Adipocyte (in vitro differentiated cells): Measurements from ENCODE around the gene STK32C.

Experiments
- DNase-seq: peaks from one replicate; pipeline ENCODE4 v3.0.0-alpha.2; 2015; ENCODE audit warnings: low read depth
- H3K27me3 ChIP-seq: replicated peaks from 2 replicates; pipeline ENCODE4 v1.7.0; 2013; ENCODE audit warnings: mild to moderate bottlenecking, low read length, moderate library complexity; ENCODE audit not compliant: control insufficient read depth, insufficient read depth
- H3K36me3 ChIP-seq: 2 replicates; pipeline ENCODE4 v1.7.0; 2013; ENCODE audit warnings: low read length, mild to moderate bottlenecking, moderate library complexity; ENCODE audit not compliant: control insufficient read depth, insufficient read depth, severe bottlenecking
- H3K4me1 ChIP-seq: 2 replicates; pipeline ENCODE4 v1.7.0; 2013; ENCODE audit warnings: mild to moderate bottlenecking, low read length, moderate library complexity; ENCODE audit not compliant: control insufficient read depth, insufficient read depth
- H3K4me3 ChIP-seq: 2 replicates; pipeline ENCODE4 v1.7.0; 2013; ENCODE audit warnings: mild to moderate bottlenecking, low read length, moderate library complexity
- H3K9ac ChIP-seq: 2 replicates; pipeline ENCODE4 v1.7.0; 2013; ENCODE audit warnings: mild to moderate bottlenecking, low read length, moderate library complexity
- H3K9me3 ChIP-seq: 2 replicates; pipeline ENCODE4 v1.7.0; 2013; ENCODE audit warnings: mild to moderate bottlenecking, low read length, moderate library complexity; ENCODE audit not compliant: control insufficient read depth

Gene STK32C

GRCh38 chr10:132236881-132237280 lies 70.9 kb downstream of the STK32C start:
- Histone ChIP-seq H3K36me3 (no peaks in the 10 kb centered on the region), H3K9ac (no peak overlapping the region), H3K27me3 (no peaks in the 10 kb centered on the region), H3K4me3 (no peak overlapping the region), H3K9me3 (no peaks in the 10 kb centered on the region), H3K4me1 (no peaks in the 10 kb centered on the region)
- DNase-seq, result no peak

DNA sequence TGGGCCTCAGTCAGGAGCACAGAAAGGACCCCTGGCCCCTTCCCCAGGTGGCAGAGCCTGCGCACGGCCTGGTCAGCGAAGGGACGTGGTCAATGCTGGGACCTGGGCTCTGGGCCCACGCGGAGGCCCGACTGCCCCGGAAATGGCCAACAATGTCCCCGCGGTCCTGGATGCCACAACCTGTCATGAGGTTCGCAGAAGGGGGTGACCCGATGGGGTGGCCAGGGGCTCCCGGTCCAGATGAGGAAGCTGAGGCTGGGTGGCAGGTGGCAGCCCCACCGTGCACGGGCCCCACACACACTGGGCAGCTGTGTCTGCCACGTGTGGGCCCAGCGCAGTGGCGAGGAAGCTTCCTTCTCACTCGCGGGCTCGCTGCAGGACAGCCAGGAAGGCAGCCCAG lies 71.6 kb downstream of the STK32C start:
- no peaks in the 10 kb centered on the region for H3K4me1 ChIP-seq
- no peak for DNase-seq
- no peaks in the 10 kb centered on the region for H3K36me3 ChIP-seq
- no peaks in the 10 kb centered on the region for H3K27me3 ChIP-seq
- H3K4me3 ChIP-seq, result no peak overlapping the region
- H3K9me3 ChIP-seq, result no peaks in the 10 kb centered on the region
- H3K9ac ChIP-seq, result no peak overlapping the region

DNA sequence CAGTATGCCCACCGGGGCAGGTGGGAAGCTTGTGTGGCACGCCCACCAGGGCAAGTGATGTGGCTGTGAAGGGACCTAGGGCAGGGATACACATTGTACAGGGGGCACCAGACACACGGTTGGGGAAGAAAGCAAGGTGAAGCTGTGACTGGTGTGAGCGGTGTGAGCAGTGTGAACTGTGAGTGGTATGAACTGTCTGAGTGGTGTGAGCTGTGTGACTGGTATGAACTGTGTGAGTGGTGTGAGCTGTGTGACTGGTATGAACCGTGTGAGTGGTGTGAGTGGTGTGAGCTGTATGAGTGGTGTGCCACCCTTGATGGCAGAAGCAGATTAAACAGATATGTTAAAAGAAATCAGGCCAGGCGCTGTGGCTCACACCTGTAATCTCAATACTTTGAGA lies 72.9 kb downstream of the STK32C start:
- DNase-seq, result no peak
- Histone ChIP-seq H3K9ac (no peak overlapping the region), H3K36me3 (no peaks in the 10 kb centered on the region), H3K4me1 (no peaks in the 10 kb centered on the region), H3K4me3 (no peak overlapping the region), H3K27me3 (no peaks in the 10 kb centered on the region), H3K9me3 (no peaks in the 10 kb centered on the region)

GRCh38 chr10:132233501-132234085 lies 74.2 kb downstream of the STK32C start:
- no peaks in the 10 kb centered on the region for H3K9me3 ChIP-seq
- H3K9ac ChIP-seq, result no peak overlapping the region
- DNase-seq, result no peak
- H3K4me1 ChIP-seq, result no peaks in the 10 kb centered on the region
- no peak overlapping the region for H3K4me3 ChIP-seq
- H3K27me3 ChIP-seq, result no peaks in the 10 kb centered on the region
- no peaks in the 10 kb centered on the region for H3K36me3 ChIP-seq

DNA sequence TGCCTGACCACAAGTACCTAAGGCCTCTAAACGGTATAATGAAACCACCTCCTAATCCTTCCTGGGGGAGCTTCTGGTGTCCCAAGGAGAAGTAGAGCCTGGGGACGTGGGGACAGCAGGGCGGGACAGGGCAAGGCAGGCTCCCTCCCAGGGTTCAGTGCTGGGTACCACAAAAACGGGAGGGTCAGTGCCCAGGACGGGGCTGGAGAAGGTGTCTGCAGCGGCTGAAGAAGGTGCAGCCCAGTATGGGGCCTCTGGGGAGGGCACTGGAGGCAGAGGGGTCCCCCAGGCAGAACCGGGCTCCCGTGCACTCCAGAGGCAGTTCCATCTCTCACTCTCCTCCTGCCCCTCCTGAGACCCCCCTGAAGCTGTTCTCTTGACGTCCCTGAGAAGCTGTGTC lies 74.8 kb downstream of the STK32C start:
- Histone ChIP-seq H3K9ac (no peak overlapping the region), H3K27me3 (no peaks in the 10 kb centered on the region), H3K36me3 (no peaks in the 10 kb centered on the region), H3K4me3 (no peak overlapping the region), H3K4me1 (no peaks in the 10 kb centered on the region), H3K9me3 (no peaks in the 10 kb centered on the region)
- DNase-seq, result no peak

GRCh38 chr10:132232023-132232951 lies 75.5 kb downstream of the STK32C start:
- H3K4me3 ChIP-seq, result no peak overlapping the region
- no peak overlapping the region for H3K9ac ChIP-seq
- no peaks in the 10 kb centered on the region for H3K4me1 ChIP-seq
- no peaks in the 10 kb centered on the region for H3K27me3 ChIP-seq
- DNase-seq, result no peak
- no peaks in the 10 kb centered on the region for H3K36me3 ChIP-seq
- H3K9me3 ChIP-seq, result no peaks in the 10 kb centered on the region

- no peak for DNase-seq
- no peaks in the 10 kb centered on the region for H3K4me1 ChIP-seq
- H3K9me3 ChIP-seq, result no peaks in the 10 kb centered on the region
- no peak overlapping the region for H3K4me3 ChIP-seq
- H3K27me3 ChIP-seq, result no peaks in the 10 kb centered on the region
- no peak overlapping the region for H3K9ac ChIP-seq
- no peaks in the 10 kb centered on the region for H3K36me3 ChIP-seq
These were observed 76.1 kb downstream of the STK32C start for GRCh38 chr10:132231656-132232022.

- no peak for DNase-seq
- no peak overlapping the region for H3K9ac ChIP-seq
- no peak overlapping the region for H3K4me3 ChIP-seq
- no peaks in the 10 kb centered on the region for H3K27me3 ChIP-seq
- no peaks in the 10 kb centered on the region for H3K36me3 ChIP-seq
- no peaks in the 10 kb centered on the region for H3K9me3 ChIP-seq
- H3K4me1 ChIP-seq, result no peaks in the 10 kb centered on the region
These were observed 77.1 kb downstream of the STK32C start for GRCh38 chr10:132230557-132231210.

DNA sequence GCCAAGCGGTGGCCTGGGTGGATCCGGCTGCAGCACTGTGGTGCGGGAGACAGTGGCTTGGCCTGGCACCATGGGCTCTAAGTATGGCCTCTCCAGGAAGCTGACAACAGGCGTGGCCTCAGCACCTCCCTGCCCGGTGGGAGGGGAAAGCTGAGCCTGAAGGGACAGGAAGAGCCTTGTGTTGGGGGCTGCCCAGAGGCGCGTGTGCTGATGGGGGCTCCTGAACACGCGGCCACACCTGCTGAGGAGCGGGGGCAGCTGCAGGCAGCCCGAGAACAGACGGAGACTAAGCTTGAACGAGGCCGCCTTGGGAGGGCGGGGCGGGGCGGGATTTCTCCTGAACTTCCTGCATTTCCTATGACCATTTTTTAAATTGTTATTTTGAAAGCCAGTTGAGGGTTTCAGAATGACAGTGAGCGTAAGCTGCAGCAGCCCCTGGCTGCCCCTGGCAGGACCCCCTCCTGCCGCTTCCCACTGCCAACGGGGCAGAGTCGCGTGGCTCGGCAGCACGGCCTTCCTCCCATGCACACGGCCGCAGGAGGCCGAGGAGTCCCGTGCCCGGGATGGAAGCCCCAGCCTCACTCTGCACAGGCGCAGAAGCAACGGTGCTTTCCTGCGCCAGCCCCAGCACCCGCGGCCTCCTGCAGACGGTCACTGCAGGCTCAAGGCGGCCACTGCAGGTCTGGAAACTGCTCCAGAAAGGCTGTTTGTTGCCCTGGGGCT lies 77.8 kb downstream of the STK32C start:
- no peaks in the 10 kb centered on the region for H3K27me3 ChIP-seq
- H3K9ac ChIP-seq, result no peak overlapping the region
- H3K36me3 ChIP-seq, result no peaks in the 10 kb centered on the region
- no peak for DNase-seq
- no peaks in the 10 kb centered on the region for H3K9me3 ChIP-seq
- H3K4me1 ChIP-seq, result no peaks in the 10 kb centered on the region
- no peak overlapping the region for H3K4me3 ChIP-seq

DNA sequence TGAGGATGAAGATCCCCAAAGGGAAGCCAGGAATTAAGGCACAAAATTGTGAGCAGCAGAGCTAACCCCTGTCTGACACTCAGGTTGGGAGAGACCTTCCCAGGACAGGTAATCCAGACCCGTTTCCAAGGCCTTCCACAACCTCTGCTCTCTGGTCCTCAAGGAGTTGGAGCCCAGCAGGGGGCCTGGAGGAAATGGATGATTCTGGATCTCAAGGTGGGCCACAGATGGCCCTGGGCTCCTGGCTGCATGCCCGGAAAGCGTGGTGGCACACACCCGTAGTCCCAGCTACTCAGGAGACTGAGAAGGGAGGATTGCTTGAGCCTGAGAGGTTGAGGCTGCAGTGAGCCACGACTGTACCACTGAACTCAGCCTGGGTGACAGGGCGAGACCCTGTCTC lies 78.7 kb downstream of the STK32C start:
- Histone ChIP-seq H3K4me1 (no peaks in the 10 kb centered on the region), H3K36me3 (no peaks in the 10 kb centered on the region), H3K4me3 (no peak overlapping the region), H3K9ac (no peak overlapping the region), H3K27me3 (no peaks in the 10 kb centered on the region), H3K9me3 (no peaks in the 10 kb centered on the region)
- DNase-seq, result no peak

DNA sequence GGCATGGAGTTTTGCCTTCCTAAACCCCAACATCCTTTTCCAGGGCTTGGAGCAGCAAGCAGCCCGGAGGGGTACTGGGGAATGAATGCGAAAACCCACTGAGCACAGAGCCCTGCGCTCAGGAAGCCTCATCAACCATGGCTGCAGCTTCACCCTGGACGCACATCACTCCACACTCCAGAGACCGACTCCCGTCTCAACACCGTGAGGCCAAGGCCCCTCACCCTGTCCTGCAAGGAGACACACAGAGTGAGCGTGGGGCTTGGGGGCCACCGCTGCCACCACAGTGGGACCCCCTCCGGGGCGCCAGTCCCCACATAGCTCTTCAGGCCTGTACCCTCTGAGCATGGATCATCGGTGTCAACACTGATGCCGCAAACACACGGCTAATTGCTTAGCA lies 79.1 kb downstream of the STK32C start:
- Histone ChIP-seq H3K9ac (no peak overlapping the region), H3K4me1 (no peaks in the 10 kb centered on the region), H3K36me3 (no peaks in the 10 kb centered on the region), H3K27me3 (no peaks in the 10 kb centered on the region), H3K9me3 (no peaks in the 10 kb centered on the region), H3K4me3 (no peak overlapping the region)
- DNase-seq, result no peak
